Stomach (tissue), 4 donors: ENCODE measurements around the gene GUCY1A1.

Experiments used
- EP300 ChIP-seq: sonication (generic); formaldehyde crosslinking; IDR thresholded peaks from one replicate; pipeline ENCODE4 v1.6.1; 2017; ENCODE audit warnings: antibody characterized with exemption
- POLR2A ChIP-seq, 4 donors: fragments of 450-650 bp; IDR thresholded peaks; one replicate each; pipeline ENCODE4 v1.6.1; 2016; ENCODE audit warnings: antibody characterized with exemption in 4 of 4, control low read depth in 2 of 4, mild to moderate bottlenecking in 1 of 4, moderate library complexity in 1 of 4
- POLR2AphosphoS5 ChIP-seq, 3 donors: sonication (generic); formaldehyde crosslinking; IDR thresholded peaks; one replicate each; pipeline ENCODE4 v1.6.1; 2016; ENCODE audit warnings: antibody characterized with exemption in 3 of 3
- TF ChIP-seq, protein P1 (sequence below), 7 experiments: fragments of 450-650 bp in 4 of 7; fragments of 200-600 bp in 3 of 7; sonication (generic) in 3 of 7; IDR thresholded peaks; one replicate each; pipeline ENCODE4 v1.5.1; 2016 to 2019; ENCODE audit warnings: antibody characterized with exemption in 7 of 7, control low read depth in 2 of 7, mild to moderate bottlenecking in 1 of 7

DNA sequence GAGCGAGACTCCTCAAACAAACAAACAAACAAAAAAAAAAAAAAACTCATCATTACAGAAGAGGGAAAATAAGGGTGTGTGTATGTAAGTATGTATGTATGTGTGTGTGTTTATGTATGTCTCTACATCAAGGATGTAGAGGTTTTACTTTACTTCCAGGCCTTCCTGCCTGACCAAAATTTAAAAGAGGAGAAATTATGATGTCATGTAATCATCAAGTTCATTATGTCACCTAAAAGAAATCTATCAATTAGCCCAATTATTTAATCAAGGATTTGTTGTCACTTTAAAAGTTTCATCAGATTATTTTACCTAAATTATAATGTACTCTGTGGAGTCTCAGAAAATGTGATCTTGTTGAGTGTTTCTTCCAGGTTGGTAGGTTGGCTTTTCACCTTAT lies 21.6 kb downstream of the GUCY1A1 start:
- TF ChIP-seq, protein P1, sequence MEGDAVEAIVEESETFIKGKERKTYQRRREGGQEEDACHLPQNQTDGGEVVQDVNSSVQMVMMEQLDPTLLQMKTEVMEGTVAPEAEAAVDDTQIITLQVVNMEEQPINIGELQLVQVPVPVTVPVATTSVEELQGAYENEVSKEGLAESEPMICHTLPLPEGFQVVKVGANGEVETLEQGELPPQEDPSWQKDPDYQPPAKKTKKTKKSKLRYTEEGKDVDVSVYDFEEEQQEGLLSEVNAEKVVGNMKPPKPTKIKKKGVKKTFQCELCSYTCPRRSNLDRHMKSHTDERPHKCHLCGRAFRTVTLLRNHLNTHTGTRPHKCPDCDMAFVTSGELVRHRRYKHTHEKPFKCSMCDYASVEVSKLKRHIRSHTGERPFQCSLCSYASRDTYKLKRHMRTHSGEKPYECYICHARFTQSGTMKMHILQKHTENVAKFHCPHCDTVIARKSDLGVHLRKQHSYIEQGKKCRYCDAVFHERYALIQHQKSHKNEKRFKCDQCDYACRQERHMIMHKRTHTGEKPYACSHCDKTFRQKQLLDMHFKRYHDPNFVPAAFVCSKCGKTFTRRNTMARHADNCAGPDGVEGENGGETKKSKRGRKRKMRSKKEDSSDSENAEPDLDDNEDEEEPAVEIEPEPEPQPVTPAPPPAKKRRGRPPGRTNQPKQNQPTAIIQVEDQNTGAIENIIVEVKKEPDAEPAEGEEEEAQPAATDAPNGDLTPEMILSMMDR (IDR thresholded peaks at IDR 0.05) = no peak
- no peak for TF ChIP-seq POLR2A (IDR thresholded peaks at IDR 0.05)
- TF ChIP-seq POLR2AphosphoS5 (IDR thresholded peaks at IDR 0.05) = no peak
- TF ChIP-seq EP300 = no peak
